Thyroid gland (tissue), 4 donors: ENCODE measurements around the gene MGMT.

Experiments
- CTCF ChIP-seq, 6 experiments: fragments of 200-600 bp in 3 of 6; fragments of 450-650 bp in 3 of 6; sonication (generic) in 3 of 6; IDR thresholded peaks; one replicate each; pipeline ENCODE4 v1.5.1; 2016 to 2019; ENCODE audit warnings: antibody characterized with exemption in 6 of 6, mild to moderate bottlenecking in 2 of 6, inconsistent platforms in 1 of 6, moderate library complexity in 1 of 6
- POLR2A ChIP-seq, 2 donors: fragments of 450-650 bp; IDR thresholded peaks; one replicate each; pipeline ENCODE4 v1.6.1; 2017; ENCODE audit warnings: antibody characterized with exemption in 2 of 2, mild to moderate bottlenecking in 2 of 2, moderate library complexity in 1 of 2

DNA sequence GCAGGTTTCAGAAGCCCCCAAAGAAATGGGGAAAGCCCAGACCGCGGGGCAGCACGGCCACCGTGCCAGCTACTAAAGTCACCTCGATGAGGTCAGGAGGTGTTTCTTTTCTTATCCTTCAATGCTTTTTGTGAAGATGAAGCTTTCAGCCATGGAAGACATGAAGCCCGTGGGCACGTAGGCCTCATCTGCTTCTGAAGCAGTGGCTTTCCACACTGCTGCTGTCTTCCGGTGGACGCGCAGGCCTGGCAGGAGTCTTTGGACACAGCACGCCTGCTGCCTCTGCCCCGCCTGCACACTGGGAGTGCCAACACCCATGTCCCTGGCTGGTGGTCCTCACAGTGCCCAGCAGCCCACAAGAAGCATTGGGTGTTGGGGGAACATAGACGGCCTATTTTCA is 311.5 kb downstream of the MGMT start:
- TF ChIP-seq POLR2A (IDR thresholded peaks at IDR 0.05), result no peak
- TF ChIP-seq CTCF (IDR thresholded peaks at IDR 0.05), result no peak
